ENCODE results near the gene ALKBH6. TPM values are rescaled to one million over a fixed set of nuclear protein-coding genes. Genes with fewer than 3 reads are reported as not detected.

ALKBH6 gene
- total and polyA plus RNA-seq, 10 of the 15 experiments (the other 5 are each of a cell fraction or from before 2014, with no cell fraction given): 1.2 to 56.5 (median 36.1) TPM

- Histone ChIP-seq H4K20me1 (ENCODE audit: control insufficient read depth, insufficient read depth) (no peaks in the 10 kb centered on the region), H3K4me3 (peak within 1 kb of the TSS; percentile 24; the same call in 1 of the 2 replicates), H3K4me1 (ENCODE audit: control insufficient read depth, insufficient read depth, low read length) (no peaks in the 10 kb centered on the region), H3K36me3 (ENCODE audit: control insufficient read depth in 2 of 2, insufficient read depth in 2 of 2, low read length in 1 of 2) (no peaks in the 10 kb centered on the region; a peak in 2 of 4 replicates), H3K27me3 (replicated peaks in 1 of 2; ENCODE audit: control insufficient read depth in 2 of 2, insufficient read depth in 2 of 2, low read length in 1 of 2) (no peaks in the 10 kb centered on the region), H3K79me2 (ENCODE audit: control insufficient read depth, insufficient read depth, low read length) (no peaks in the 10 kb centered on the region), H3K9ac (ENCODE audit: control insufficient read depth, insufficient read depth, low read length) (no peak within 1 kb of the TSS), H3K4me2 (ENCODE audit: control insufficient read depth, insufficient read depth) (no peak within 1 kb of the TSS), H3K9me3 (replicated peaks; ENCODE audit: control insufficient read depth, insufficient read depth, low read length) (no peaks in the 10 kb centered on the region), H2AFZ (ENCODE audit: control insufficient read depth, low read depth, low read length) (no peak within 1 kb of the TSS), H3K27ac (ENCODE audit: control insufficient read depth, insufficient read depth) (no peak within 1 kb of the TSS)
- ChIA-PET POLR2A (no interaction called here), CTCF (no interaction called here), RAD21 (ENCODE audit: unreplicated experiment) (no interaction called here), SMC1A (ENCODE audit: uncharacterized antibody, unreplicated experiment) (no interaction called here)
- FAIRE-seq (no peak), ATAC-seq (no peak), DNase-seq (ENCODE audit: low read depth, low spot score) (no peak)
- 0 out of 2 replicates have a peak, but pooled peaks have one; percentile 18 for TF ChIP-seq POLR2A (IDR thresholded peaks at IDR 0.05; ENCODE audit: low read depth, low read length)
- TF ChIP-seq HDAC2 (IDR thresholded peaks at IDR 0.05): no peak
- TF ChIP-seq EGR1 (IDR thresholded peaks at IDR 0.05; ENCODE audit: borderline replicate concordance in 1 of 2, low read depth in 2 of 2, low read length in 2 of 2): peak in 1 of 2 experiments; percentile 20; a peak in 1 of 3 replicates
- no peak for TF ChIP-seq NFYB (IDR thresholded peaks at IDR 0.05; ENCODE audit: insufficient read depth, low read depth, low read length)
- TF ChIP-seq SRF (IDR thresholded peaks at IDR 0.05; ENCODE audit: low read depth in 2 of 2, low read length in 2 of 2): no peak
- no peak for TF ChIP-seq ESRRA (IDR thresholded peaks at IDR 0.05; ENCODE audit: low read length)
- WGBS (ENCODE audit: insufficient coverage, insufficient replicate concordance, low lambda C conversion rate, missing lambda C conversion rate): 46% methylated on average over 32 of the region's 51 CpGs
- BruUV-seq (replicated peaks): no TSS peak
- in situ Hi-C loops (cut with MboI): no loop called here
- intact Hi-C loops (cut with micrococcal nuclease; ENCODE audit: unreplicated experiment): no loop called here
Measured at GRCh38 chr19:36032251-36033104, 18.5 kb upstream of the ALKBH6 start, which contains the start of gene CLIP3. CLIP3 (minus strand) TSS chr19:36032873; CDS start chr19:36032357, 516 bp downstream.

GRCh38 chr19:36031308-36031707 lies 17.3 kb upstream of the ALKBH6 start:
- H3K79me2 ChIP-seq (ENCODE audit: control insufficient read depth, insufficient read depth, low read length): no peaks in the 10 kb centered on the region
- SMC1A ChIA-PET (ENCODE audit: uncharacterized antibody, unreplicated experiment): no interaction called here
- ATAC-seq (no peak), FAIRE-seq (no peak), DNase-seq (ENCODE audit: low read depth, low spot score) (no peak)
- no peaks in the 10 kb centered on the region for H3K27me3 ChIP-seq (replicated peaks in 1 of 2; ENCODE audit: control insufficient read depth in 2 of 2, insufficient read depth in 2 of 2, low read length in 1 of 2)
- POLR2A ChIA-PET: no interaction called here
- no peak overlapping the region for H3K4me2 ChIP-seq (ENCODE audit: control insufficient read depth, insufficient read depth)
- no peak overlapping the region for H3K27ac ChIP-seq (ENCODE audit: control insufficient read depth, insufficient read depth)
- BruUV-seq (replicated peaks): no TSS peak
- H2AFZ ChIP-seq (ENCODE audit: control insufficient read depth, low read depth, low read length): no peak overlapping the region
- RAD21 ChIA-PET (ENCODE audit: unreplicated experiment): no interaction called here
- intact Hi-C loops (cut with micrococcal nuclease; ENCODE audit: unreplicated experiment) (no loop called here), in situ Hi-C loops (cut with MboI) (no loop called here)
- no peak overlapping the region for H3K9ac ChIP-seq (ENCODE audit: control insufficient read depth, insufficient read depth, low read length)
- no peak overlapping the region for H3K4me3 ChIP-seq
- H3K36me3 ChIP-seq (ENCODE audit: control insufficient read depth in 2 of 2, insufficient read depth in 2 of 2, low read length in 1 of 2): no peaks in the 10 kb centered on the region; a peak in 2 of 4 replicates
- H3K4me1 ChIP-seq (ENCODE audit: control insufficient read depth, insufficient read depth, low read length): no peaks in the 10 kb centered on the region
- H3K9me3 ChIP-seq (replicated peaks; ENCODE audit: control insufficient read depth, insufficient read depth, low read length): no peaks in the 10 kb centered on the region
- 98% methylated on average over 6 of the region's 6 CpGs for whole genome bisulfite sequencing (ENCODE audit: insufficient coverage, insufficient replicate concordance, low lambda C conversion rate, missing lambda C conversion rate)
- CTCF ChIA-PET: no interaction called here
- H4K20me1 ChIP-seq (ENCODE audit: control insufficient read depth, insufficient read depth): no peaks in the 10 kb centered on the region
- no peak for TF ChIP-seq STAT3 (IDR thresholded peaks at IDR 0.05; ENCODE audit: low read depth, low read length)
- TF ChIP-seq E2F4 (IDR thresholded peaks at IDR 0.05; ENCODE audit: low read depth, low read length): no peak
- no peak for TF ChIP-seq ZNF207 (IDR thresholded peaks at IDR 0.05; ENCODE audit: borderline replicate concordance)
- TF ChIP-seq RBBP5 (conservative IDR thresholded peaks at IDR 0.05): no peak
- TF ChIP-seq YY1 (IDR thresholded peaks at IDR 0.05; ENCODE audit: low read depth, low read length): no peak
- TF ChIP-seq ATF3 (IDR thresholded peaks at IDR 0.05; ENCODE audit: borderline replicate concordance, extremely low read depth, low read depth, low read length): no peak
- no peak for TF ChIP-seq KLF5 (IDR thresholded peaks at IDR 0.05; ENCODE audit: partially characterized antibody)
- no peak for TF ChIP-seq NFYA (IDR thresholded peaks at IDR 0.05; ENCODE audit: borderline replicate concordance, low read depth, low read length)
- TF ChIP-seq EP300 (IDR thresholded peaks at IDR 0.05; ENCODE audit: borderline replicate concordance in 1 of 2, control insufficient read depth in 1 of 2, low read depth in 2 of 2, low read length in 2 of 2): no peak
